Hepatocyte (in vitro differentiated cells): ENCODE results near the gene SCG5.

Experiments used
- EZH2 ChIP-seq: fragments of 200-600 bp; sonication (generic); IDR thresholded peaks from 2 replicates; pipeline ENCODE4 v1.6.1; 2016; ENCODE audit warnings: antibody characterized with exemption, mild to moderate bottlenecking, borderline replicate concordance
- TF ChIP-seq, protein P1 (sequence below): fragments of 200-600 bp; sonication (generic); IDR thresholded peaks from 2 replicates; pipeline ENCODE4 v1.5.1; 2016; ENCODE audit warnings: antibody characterized with exemption, mild to moderate bottlenecking; ENCODE audit not compliant: poor library complexity

DNA sequence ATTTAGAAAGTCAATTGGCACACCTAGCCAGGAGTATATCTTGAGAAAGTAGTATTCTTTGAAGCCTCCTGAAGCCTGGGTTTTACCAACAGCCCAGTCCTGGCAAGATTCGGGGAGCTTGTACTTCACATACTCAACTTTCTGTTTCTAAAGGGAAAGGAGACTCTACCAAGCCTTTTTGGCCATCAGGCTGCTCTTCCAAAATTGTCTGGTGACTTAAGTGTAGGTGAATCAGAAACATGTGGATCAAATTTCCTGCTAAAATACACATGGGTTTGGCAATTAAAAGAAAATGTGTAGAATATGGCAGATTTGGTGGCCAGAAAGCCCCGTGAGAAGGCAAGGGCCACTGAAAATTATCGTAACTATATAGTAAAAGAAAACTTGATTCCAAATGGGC lies 60.4 kb downstream of the SCG5 start:
- TF ChIP-seq, protein P1, sequence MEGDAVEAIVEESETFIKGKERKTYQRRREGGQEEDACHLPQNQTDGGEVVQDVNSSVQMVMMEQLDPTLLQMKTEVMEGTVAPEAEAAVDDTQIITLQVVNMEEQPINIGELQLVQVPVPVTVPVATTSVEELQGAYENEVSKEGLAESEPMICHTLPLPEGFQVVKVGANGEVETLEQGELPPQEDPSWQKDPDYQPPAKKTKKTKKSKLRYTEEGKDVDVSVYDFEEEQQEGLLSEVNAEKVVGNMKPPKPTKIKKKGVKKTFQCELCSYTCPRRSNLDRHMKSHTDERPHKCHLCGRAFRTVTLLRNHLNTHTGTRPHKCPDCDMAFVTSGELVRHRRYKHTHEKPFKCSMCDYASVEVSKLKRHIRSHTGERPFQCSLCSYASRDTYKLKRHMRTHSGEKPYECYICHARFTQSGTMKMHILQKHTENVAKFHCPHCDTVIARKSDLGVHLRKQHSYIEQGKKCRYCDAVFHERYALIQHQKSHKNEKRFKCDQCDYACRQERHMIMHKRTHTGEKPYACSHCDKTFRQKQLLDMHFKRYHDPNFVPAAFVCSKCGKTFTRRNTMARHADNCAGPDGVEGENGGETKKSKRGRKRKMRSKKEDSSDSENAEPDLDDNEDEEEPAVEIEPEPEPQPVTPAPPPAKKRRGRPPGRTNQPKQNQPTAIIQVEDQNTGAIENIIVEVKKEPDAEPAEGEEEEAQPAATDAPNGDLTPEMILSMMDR, result no peak
- TF ChIP-seq EZH2, result no peak
